ENCODE data around the gene EFCAB13. TPM values are rescaled to one million over a fixed set of nuclear protein-coding genes. Genes with fewer than 3 reads are reported as not detected.
"Not testable (repeated sequence)": the region's sequence is repeated elsewhere in the genome, so short reads cannot be mapped to it uniquely, and the experiment has no call there.

EFCAB13 gene
- total RNA-seq, 1 donor from 2014 or later = 3.0 TPM

GRCh38 chr17:47320879-47321502, 2.8 kb upstream of the EFCAB13 start:
- DNase-seq (ENCODE audit: low spot score) = no peak
- intact Hi-C loops (cut with DNase I) = loop anchor here (5.0 kb wide), 1 partner anchor 44 kb away; no protein-coding TSS in a partner anchor

- intact Hi-C loops (cut with DNase I) = loop anchor here (5.0 kb wide), 1 partner anchor 47 kb away; no protein-coding TSS in a partner anchor
- DNase-seq (ENCODE audit: low spot score) = no peak
These were observed 667 bp downstream of the EFCAB13 start for GRCh38 chr17:47324224-47325020.

- intact Hi-C loops (cut with DNase I) = no loop called here
- no peak for DNase-seq (ENCODE audit: low spot score)
These were observed 1.4 kb downstream of the EFCAB13 start for GRCh38 chr17:47325176-47325575.

DNA sequence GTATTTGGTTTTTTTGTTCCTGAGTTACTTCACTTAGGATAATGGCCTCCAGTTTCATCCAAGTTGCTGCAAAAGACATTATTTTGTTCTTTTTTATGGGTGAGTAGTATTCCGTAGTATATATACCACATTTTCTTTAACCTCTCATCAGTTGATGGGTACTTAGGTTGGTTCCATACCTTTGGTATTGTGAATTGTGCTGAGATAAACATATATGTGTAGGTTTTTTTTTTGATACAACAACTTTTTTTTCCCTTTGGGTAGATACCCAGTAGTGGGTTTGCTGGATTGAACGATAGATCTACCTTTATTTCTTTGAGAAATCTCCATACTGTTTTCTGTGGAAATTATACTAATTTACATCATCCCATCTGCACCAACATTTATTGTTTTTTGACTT, 6.8 kb downstream of the EFCAB13 start:
- intact Hi-C loops (cut with DNase I) = no loop called here
- DNase-seq (ENCODE audit: low spot score) = no peak

- intact Hi-C loops (cut with DNase I) = no loop called here
- DNase-seq (ENCODE audit: low spot score) = no peak
These were observed 8.5 kb downstream of the EFCAB13 start for GRCh38 chr17:47332287-47332686.

DNA sequence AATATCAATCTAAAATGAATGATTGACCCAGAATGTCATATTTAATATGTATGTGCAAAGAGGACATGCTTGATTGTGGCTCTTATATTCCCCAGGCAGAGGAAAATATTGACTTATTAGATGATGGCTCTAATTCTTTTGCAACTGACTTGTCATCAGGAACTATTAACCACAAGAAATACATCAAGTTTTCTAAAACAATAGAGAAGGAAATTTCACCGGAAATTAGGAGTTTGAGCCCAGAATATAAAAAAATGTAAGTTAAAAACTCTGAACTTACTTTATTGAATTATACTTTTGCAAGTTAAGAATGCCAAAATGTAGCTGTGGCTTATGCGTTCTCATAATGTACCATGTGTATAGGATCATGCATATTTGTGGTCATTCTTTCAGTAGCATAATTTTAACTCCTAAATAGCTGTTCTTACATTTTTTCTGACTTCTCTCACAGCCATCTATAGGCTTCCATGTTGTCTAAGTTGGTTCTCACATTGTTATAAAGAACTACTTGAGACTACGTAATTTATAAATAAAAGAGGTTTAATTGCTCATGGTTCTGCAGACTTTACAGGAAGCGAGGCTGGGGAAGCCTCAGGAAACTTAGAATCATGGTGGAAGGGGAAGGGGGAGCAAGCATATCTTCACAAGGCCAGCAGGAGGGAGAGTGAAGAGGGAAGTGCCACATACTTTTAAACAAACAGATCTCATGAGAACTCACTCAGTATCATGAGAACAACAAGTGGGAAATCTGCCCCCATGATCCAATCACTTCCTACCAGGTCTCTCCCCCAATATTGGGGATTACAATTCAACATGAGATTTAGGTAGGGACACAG, 11.6 kb downstream of the EFCAB13 start:
- DNase-seq (ENCODE audit: low spot score) = no peak
- intact Hi-C loops (cut with DNase I) = no loop called here

GRCh38 chr17:47338026-47338425, 14.3 kb downstream of the EFCAB13 start:
- intact Hi-C loops (cut with DNase I) = no loop called here
- no peak for DNase-seq (ENCODE audit: low spot score)

GRCh38 chr17:47352848-47353247, 29.1 kb downstream of the EFCAB13 start:
- DNase-seq (ENCODE audit: low spot score) = no peak
- intact Hi-C loops (cut with DNase I) = no loop called here

DNA sequence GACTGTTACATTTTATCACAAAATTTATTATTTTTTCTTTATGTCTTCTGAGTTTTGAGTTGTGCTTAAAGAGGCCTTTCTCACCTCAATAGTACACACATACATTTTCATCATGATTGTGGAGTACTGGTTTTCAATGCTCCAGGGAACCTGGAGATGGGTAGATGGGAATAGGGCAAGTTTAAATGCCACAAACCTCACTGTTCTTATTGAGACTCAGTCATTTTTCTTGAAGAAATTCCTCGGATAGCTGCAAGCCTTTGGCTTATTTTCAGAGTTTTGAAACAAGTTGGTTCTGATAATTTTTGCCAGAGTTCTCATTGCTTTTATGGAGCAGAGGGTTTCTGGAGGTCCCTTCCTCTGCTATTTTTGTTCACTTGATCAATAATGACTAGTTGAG, 34.9 kb downstream of the EFCAB13 start:
- intact Hi-C loops (cut with DNase I) = no loop called here
- DNase-seq (ENCODE audit: low spot score) = no peak

DNA sequence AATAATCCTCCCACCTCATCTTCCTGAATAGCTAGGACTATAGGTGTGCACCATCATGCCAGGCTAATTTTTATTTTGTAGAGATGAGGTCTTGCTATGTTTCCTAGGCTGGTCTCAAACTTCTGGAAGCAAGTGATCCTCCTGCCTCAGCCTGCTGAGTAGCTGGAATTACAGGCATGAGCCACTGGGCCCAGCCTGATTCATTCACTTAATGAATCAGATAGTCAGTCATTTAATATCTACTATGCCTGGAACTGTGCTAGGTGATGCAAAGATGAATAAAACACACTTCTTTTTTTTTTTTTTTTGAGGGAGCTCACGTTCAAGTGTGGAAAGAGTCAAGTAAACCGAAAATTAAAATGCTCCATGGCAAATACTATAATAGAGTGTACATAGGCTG, 39.4 kb downstream of the EFCAB13 start:
- intact Hi-C loops (cut with DNase I) = no loop called here

DNA sequence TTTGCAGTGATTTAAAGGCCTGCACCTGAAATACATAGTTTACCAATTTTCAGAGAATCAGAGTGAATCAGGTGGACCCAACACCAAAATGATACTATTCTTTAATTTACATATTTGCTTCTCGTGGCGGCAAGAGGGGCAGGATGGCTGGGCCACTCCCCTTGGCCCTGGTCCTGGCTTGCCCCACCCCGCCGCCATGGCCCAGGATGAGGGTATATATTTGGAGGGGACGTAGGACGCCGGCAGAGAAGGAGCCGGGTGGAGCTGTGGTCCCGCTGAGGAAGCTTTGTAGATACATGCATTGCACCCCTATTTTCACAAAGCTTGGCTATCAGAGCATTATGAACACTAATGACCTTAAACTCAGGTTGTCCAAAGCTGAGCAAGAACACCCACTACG, 43.5 kb downstream of the EFCAB13 start:
- intact Hi-C loops (cut with DNase I) = no loop called here
- no peak for DNase-seq (ENCODE audit: low spot score)

More for the DNA sequence above, 39.4 kb downstream of the EFCAB13 start:
- DNase-seq (ENCODE audit: low spot score) = no peak

DNA sequence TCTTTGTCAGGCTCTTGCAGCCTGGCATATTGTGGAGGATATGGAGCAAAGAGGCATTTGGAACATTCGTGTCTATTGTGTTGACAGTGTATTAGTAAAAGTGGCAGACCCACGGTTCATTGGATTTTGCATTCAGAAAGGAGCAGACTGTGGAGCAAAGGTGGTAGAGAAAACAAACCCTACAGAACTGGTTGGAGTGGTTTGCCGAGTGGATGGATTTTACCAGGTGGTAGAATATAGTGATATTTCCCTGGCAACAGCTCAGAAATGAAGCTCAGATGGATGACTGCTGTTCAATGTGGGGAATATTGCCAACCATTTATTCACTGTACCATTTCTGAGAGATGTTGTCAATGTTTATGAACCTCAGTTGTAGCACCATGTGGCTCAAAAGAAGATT, 44.5 kb downstream of the EFCAB13 start:
- intact Hi-C loops (cut with DNase I) = no loop called here
- no peak for DNase-seq (ENCODE audit: low spot score)

DNA sequence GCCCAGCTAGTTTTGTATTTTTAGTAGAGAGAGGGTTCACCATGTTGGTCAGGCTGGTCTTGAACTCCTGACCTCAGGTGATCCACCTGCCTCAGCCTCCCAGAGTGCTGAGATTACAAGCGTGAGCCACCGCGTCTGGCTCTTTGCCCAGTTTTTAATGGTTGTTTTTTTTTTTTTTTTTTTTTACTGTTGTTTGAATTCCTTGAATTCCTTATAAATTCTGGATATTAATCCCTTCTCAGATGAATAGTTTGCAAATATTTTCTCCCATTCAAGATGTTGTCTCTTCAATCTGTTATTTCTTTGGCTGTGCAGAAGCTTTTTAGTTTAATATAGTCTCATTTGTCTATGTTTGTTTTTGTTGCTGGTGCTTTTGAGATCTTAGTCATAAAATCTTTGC, 47.1 kb downstream of the EFCAB13 start:
- intact Hi-C loops (cut with DNase I); DNase-seq (ENCODE audit: low spot score): not testable (repeated sequence)

DNA sequence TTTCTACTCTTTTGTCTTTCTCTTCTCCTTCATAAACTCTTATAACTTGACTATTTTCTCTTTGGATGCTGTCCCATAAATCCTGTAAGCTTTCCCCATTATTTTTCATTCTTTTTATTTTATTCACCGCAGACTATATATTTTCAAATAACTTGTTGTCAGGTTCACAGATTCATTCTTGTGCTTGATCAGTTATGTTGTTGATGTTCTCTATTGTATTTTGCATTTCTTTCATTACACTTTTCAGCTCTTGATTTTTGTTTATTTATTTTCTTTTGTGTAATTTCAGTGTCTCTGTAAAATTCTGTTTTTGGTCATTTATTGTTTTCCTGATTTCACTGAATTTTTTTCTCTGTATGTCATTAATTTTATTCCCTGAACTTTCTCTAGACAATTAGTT, 49.2 kb downstream of the EFCAB13 start:
- no peak for DNase-seq (ENCODE audit: low spot score)
- intact Hi-C loops (cut with DNase I) = no loop called here

- intact Hi-C loops (cut with DNase I) = no loop called here
- no peak for DNase-seq (ENCODE audit: low spot score)
These were observed 52.5 kb downstream of the EFCAB13 start for GRCh38 chr17:47376247-47376646.

- intact Hi-C loops (cut with DNase I) = no loop called here
- DNase-seq (ENCODE audit: low spot score) = no peak
These were observed 65.1 kb downstream of the EFCAB13 start for GRCh38 chr17:47388825-47389224.

DNA sequence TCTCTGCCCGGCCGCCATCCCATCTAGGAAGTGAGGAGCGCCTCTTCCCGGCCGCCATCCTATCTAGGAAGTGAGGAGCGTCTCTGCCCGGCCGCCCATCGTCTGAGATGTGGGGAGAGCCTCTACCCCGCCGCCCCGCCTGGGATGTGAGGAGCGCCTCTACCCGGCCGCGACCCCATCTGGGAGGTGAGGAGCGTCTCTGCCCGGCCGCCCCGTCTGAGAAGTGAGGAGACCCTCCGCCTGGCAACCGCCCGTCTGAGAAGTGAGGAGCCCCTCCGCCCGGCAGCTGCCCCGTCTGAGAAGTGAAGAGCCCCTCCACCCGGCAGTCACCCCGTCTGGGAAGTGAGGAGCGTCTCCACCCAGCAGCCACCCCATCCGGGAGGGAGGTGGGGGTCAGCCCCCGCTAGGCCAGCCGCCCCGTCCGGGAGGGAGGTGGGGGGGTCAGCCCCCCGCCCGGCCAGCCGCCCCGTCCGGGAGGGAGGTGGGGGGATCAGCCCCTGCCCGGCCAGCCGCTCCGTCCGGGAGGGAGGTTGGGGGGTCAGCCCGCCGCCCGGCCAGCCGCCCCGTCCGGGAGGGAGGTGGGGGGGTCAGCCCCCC, 73.9 kb downstream of the EFCAB13 start:
- DNase-seq (ENCODE audit: low spot score); intact Hi-C loops (cut with DNase I): not testable (repeated sequence)

DNA sequence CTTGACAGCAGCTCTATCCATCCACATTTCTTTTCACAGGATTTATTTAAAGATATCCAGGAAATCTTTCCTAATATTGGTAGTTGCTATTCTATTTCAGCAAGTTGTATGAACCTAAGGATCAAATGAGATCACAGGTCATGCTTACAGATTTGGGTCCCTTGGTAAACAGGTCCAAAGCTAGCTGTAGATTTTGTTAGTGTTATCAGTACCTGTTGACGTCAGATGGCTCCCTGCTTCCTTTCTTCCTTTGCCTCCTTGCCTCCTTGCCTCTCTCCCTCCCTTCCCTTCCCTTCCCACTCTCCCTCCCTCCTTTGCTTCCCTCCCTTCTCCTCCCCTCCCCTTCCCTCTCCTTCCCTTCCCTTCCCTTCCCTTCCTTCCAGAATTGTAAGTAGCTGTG, 76.6 kb downstream of the EFCAB13 start:
- DNase-seq (ENCODE audit: low spot score) = no peak
- intact Hi-C loops (cut with DNase I) = no loop called here

GRCh38 chr17:47401100-47401499, 77.3 kb downstream of the EFCAB13 start:
- no peak for DNase-seq (ENCODE audit: low spot score)
- intact Hi-C loops (cut with DNase I) = no loop called here

- no peak for DNase-seq (ENCODE audit: low spot score)
- intact Hi-C loops (cut with DNase I) = no loop called here
These were observed 80.3 kb downstream of the EFCAB13 start for GRCh38 chr17:47404006-47404405.
